ENCODE results near the gene CCDC39. TPM values are rescaled to one million over a fixed set of nuclear protein-coding genes. Genes with fewer than 3 reads are reported as not detected.

CCDC39 gene
- total and polyA plus RNA-seq, 9 of the 15 experiments (the other 6 are each of a cell fraction or from before 2014, with no cell fraction given), result not detected

DNA sequence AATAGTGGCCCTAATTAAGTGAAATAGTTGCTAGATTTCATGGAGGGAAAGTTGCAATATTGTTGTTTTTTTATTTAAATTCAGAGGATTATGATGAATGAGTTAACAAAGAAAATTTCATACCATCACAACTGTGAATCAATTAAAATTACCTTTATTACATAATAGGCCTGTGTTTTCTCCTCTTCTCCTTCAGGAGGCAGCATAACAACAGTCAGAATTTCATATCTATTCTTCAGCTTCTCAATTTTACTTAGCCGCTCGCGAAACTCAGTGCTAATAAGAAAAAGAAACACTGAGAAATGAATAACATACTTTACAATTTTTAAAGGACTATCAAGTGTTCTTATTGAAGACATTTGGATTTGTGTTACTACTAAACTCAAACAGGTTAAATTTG lies 48.0 kb downstream of the CCDC39 start:
- no peaks in the 10 kb centered on the region for H3K9me3 ChIP-seq (replicated peaks; ENCODE audit: control insufficient read depth, insufficient read depth, low read depth, low read length)
- FAIRE-seq (no peak), DNase-seq (ENCODE audit: extremely low read depth in 1 of 4, low spot score in 3 of 4) (no peak), ATAC-seq (0 out of 3 replicates have a peak, but pooled peaks have one; percentile 46)
- BruUV-seq (replicated peaks), result no TSS peak
- in situ Hi-C loops (cut with MboI), result no loop called here
- no peaks in the 10 kb centered on the region for H3K27me3 ChIP-seq (ENCODE audit: control insufficient read depth in 2 of 2, insufficient read depth in 2 of 2, low read length in 2 of 2)
- no peak overlapping the region for H3K9ac ChIP-seq (ENCODE audit: insufficient read depth in 1 of 2, low read depth in 2 of 2, low read length in 2 of 2)
- ChIA-PET POLR2A (no interaction called here), CTCF (ENCODE audit: low intra/inter-chr PET ratio) (no interaction called here)
- H3K4me2 ChIP-seq (ENCODE audit: insufficient read depth, low read length), result no peak overlapping the region
- intact Hi-C loops (cut with micrococcal nuclease), result no loop called here
- H3K9me1 ChIP-seq (ENCODE audit: control insufficient read depth, insufficient read depth, low read length), result no peaks in the 10 kb centered on the region
- H3K36me3 ChIP-seq (ENCODE audit: control insufficient read depth, insufficient read depth, low read length), result no peaks in the 10 kb centered on the region
- no peaks in the 10 kb centered on the region for H3K79me2 ChIP-seq (ENCODE audit: control insufficient read depth, insufficient read depth, low read length)
- H3K27ac ChIP-seq (ENCODE audit: extremely low read depth, low read depth, low read length), result no peak overlapping the region
- no peak overlapping the region for H2AFZ ChIP-seq (ENCODE audit: low read depth, low read length)
- peak in 2 of 3 experiments; percentile 14 to 42; a peak in 2 of 6 replicates for TF ChIP-seq CTCF (IDR thresholded peaks at IDR 0.05 in 2 of 3, conservative IDR thresholded peaks at IDR 0.05 in 1 of 3; ENCODE audit: insufficient read depth in 2 of 3, low read depth in 1 of 3, low read length in 3 of 3)
- TF ChIP-seq RAD21 (CRISPR knock-in tag; conservative IDR thresholded peaks at IDR 0.05 in 1 of 2, IDR thresholded peaks at IDR 0.05 in 1 of 2), result peak in 1 of 2 experiments; percentile 24; a peak in 2 of 4 replicates
- no peak for TF ChIP-seq GABPB2 (CRISPR knock-in tag; conservative IDR thresholded peaks at IDR 0.05)
- no peaks in the 10 kb centered on the region for H3K4me1 ChIP-seq (replicated peaks in 1 of 2; ENCODE audit: control insufficient read depth in 2 of 2, insufficient read depth in 2 of 2, low read length in 2 of 2)
- 15% methylated on average over 3 of the region's 3 CpGs for WGBS (ENCODE audit: insufficient coverage, low coverage, missing lambda C conversion rate)
- no peak overlapping the region for H3K4me3 ChIP-seq
- no peaks in the 10 kb centered on the region for H4K20me1 ChIP-seq (replicated peaks; ENCODE audit: control insufficient read depth, insufficient read depth, low read length)

DNA sequence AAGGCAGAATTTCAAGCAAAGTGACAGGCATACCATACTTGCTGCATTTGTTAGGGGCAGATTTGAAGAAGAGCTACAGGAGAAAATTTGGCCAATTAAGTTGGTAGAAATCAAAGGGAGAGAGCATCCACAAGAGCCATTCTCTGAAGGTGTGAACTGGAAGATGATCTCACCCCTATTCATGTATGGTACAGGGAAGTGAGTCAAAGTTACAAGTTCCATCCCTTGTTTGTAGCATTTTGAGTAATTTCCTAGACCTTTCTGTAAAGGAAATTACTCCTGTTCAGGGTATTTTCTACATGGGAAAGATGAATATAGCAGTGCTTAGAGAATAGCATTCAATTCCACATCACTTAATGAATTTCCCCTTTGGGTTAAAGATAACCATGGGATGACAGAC lies 48.9 kb downstream of the CCDC39 start:
- H3K36me3 ChIP-seq (ENCODE audit: control insufficient read depth, insufficient read depth, low read length), result no peaks in the 10 kb centered on the region
- no peaks in the 10 kb centered on the region for H3K9me3 ChIP-seq (replicated peaks; ENCODE audit: control insufficient read depth, insufficient read depth, low read depth, low read length)
- intact Hi-C loops (cut with micrococcal nuclease) (no loop called here), in situ Hi-C loops (cut with MboI) (no loop called here)
- no peak overlapping the region for H3K9ac ChIP-seq (ENCODE audit: insufficient read depth in 1 of 2, low read depth in 2 of 2, low read length in 2 of 2)
- no peaks in the 10 kb centered on the region for H3K9me1 ChIP-seq (ENCODE audit: control insufficient read depth, insufficient read depth, low read length)
- H3K4me1 ChIP-seq (replicated peaks in 1 of 2; ENCODE audit: control insufficient read depth in 2 of 2, insufficient read depth in 2 of 2, low read length in 2 of 2), result no peaks in the 10 kb centered on the region
- H3K4me2 ChIP-seq (ENCODE audit: insufficient read depth, low read length), result no peak overlapping the region
- ChIA-PET CTCF (ENCODE audit: low intra/inter-chr PET ratio) (no interaction called here), POLR2A (no interaction called here)
- no peaks in the 10 kb centered on the region for H3K79me2 ChIP-seq (ENCODE audit: control insufficient read depth, insufficient read depth, low read length)
- no peak overlapping the region for H3K4me3 ChIP-seq
- no peak for FAIRE-seq
- no peaks in the 10 kb centered on the region for H3K27me3 ChIP-seq (ENCODE audit: control insufficient read depth in 2 of 2, insufficient read depth in 2 of 2, low read length in 2 of 2)
- no peaks in the 10 kb centered on the region for H4K20me1 ChIP-seq (replicated peaks; ENCODE audit: control insufficient read depth, insufficient read depth, low read length)
- no peak overlapping the region for H3K27ac ChIP-seq (ENCODE audit: extremely low read depth, low read depth, low read length)
- ATAC-seq, result no peak
- no TSS peak for BruUV-seq (replicated peaks)
- no peak for DNase-seq (ENCODE audit: extremely low read depth in 1 of 4, low spot score in 3 of 4)
- no peak overlapping the region for H2AFZ ChIP-seq (ENCODE audit: low read depth, low read length)
- TF ChIP-seq TCF3 (CRISPR knock-in tag; IDR thresholded peaks at IDR 0.05) (no peak), SNIP1 (IDR thresholded peaks at IDR 0.05; ENCODE audit: low read depth) (no peak), TFE3 (CRISPR knock-in tag; IDR thresholded peaks at IDR 0.05) (no peak), MCM3 (IDR thresholded peaks at IDR 0.05) (no peak), CBX8 (IDR thresholded peaks at IDR 0.05; ENCODE audit: borderline replicate concordance, extremely low read depth, low read depth, low read length, poor library complexity, severe bottlenecking) (no peak)

Data from K562 (cell line).